Measurements from ENCODE around the gene CAPZA2.
"Not testable (repeated sequence)": the region's sequence is repeated elsewhere in the genome, so short reads cannot be mapped to it uniquely, and the experiment has no call there.

The CAPZA2 gene

DNA sequence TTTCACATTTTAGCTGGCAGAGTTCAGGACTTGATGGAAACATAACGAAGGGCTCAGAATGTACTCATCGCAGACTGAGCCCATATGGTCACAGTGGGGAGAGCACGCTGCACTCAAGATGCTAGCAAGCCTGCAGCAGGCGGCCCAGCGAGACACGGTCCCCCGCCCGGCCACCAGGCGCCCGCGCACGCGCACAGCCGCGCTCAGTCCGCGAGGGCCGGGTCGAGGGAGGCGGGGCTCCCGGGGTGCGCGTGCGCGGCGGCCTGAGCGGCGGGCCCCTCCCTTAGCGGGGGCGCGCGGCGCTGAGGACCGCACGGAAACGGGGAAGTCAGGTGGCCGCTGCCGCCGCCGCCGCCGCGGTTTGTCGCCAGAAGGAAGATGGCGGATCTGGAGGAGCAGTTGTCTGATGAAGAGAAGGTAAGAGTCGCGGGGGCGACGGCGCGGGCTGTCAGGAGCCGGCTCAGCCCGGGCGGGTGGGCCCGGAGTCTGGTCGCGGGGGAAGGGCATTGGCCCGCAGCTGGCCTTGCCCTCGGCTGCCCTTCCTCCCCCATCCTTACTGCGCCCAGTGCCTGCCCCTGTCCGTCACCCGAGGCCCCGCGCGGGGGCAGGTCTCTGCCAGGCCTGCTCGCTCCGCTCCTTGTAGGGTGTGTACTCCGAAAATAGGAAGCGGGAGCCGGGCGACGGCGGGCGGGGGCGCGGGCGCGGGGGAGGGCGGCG lies at the start of gene CAPZA2:
TSS of gene CAPZA2 (plus strand) at position 354 of the 717 bp plus-strand sequence. CDS start at position 379, 25 bp downstream.
- DNase-seq: peak; percentile 95

- DNase-seq: no peak
These were observed 49.5 kb upstream of the CAPZA2 start for GRCh38 chr7:116812860-116813259.

GRCh38 chr7:116813371-116813770 lies 49.0 kb upstream of the CAPZA2 start:
- DNase-seq: not testable (repeated sequence)

GRCh38 chr7:116815041-116815440 lies 47.3 kb upstream of the CAPZA2 start:
- DNase-seq: no peak

DNA sequence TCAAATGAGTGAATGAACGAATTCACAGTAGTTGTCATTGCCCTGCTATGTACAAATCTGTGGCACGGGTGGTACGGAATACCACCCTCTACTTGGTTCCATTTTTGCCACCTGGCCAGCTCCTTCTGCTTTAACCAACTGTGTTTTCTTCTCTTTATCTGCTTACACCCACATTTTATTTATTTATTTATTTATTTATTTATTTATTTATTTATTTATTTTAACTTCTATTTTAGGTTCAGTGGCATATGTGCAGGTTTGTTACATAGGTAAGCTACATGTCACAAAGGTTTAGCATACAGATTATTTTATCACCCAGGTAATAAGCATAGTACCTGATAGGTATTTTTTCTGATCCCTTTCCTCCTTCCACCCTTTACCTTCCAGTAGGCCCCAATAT lies 42.2 kb upstream of the CAPZA2 start:
- no peak for DNase-seq

DNA sequence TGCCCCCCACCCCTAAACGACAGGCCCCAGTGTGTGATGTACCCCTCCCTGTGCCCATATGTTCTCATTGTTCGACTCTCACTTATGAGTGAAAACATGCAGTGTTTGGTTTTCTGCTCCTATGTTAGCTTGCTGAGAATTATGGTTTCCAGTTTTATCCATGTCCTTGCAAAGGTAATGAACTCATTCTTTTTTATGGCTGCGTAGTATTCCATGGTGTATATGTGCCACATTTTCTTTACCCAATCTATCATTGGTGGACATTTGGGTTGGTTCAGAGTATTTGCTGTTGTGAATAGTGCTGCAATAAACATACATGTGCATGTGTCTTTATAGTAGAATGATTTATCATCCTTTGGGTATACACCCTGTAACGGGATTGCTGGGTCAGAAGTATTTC lies 40.7 kb upstream of the CAPZA2 start:
- DNase-seq: not testable (repeated sequence)

GRCh38 chr7:116824449-116824848 lies 37.9 kb upstream of the CAPZA2 start:
- DNase-seq: no peak

- no peak for DNase-seq
These were observed 34.1 kb upstream of the CAPZA2 start for GRCh38 chr7:116828281-116828680.

GRCh38 chr7:116829041-116829440 lies 33.3 kb upstream of the CAPZA2 start:
- no peak for DNase-seq

DNA sequence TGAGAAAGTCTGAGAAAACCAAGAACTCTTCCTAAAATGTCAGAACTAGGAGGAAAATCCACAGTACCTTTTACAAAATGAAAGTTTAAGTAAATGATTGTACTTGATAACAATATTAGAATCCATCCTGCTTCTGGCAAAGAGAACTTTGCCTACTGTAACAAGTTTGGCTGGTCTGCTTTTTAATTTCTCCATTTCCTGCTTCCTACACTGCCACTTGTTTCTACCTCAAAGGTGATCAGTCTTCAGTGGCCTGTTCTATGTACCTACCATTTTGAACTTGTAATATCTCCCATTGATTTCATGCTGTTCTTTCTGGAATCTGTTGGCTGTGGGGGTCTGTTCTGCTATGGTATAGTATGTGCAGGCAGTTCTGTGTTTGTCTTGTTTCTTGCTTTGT lies 32.9 kb upstream of the CAPZA2 start:
- no peak for DNase-seq

GRCh38 chr7:116832692-116833091 lies 29.7 kb upstream of the CAPZA2 start:
- DNase-seq: no peak

- DNase-seq: no peak
These were observed 27.4 kb upstream of the CAPZA2 start for GRCh38 chr7:116834815-116835504.

DNA sequence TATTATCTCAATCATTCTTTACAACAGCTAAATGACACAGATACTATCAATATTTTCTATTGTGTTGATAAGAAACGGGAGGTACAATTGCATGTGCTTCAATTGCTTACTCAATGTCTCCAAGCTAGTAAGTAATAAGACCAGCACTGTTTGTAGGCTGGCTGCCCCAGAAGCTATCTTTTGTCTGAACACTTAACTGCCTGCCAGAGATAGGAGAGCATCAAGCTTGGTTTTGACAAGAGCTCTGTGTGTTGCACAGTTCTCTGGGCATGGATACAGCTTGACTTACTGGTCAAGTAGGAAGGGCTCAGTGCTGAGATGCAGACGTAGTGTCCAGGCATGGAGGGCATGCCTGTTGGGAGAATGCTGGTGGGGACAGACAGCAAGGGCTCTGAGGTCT lies 26.3 kb upstream of the CAPZA2 start:
- no peak for DNase-seq

- no peak for DNase-seq
These were observed 25.5 kb upstream of the CAPZA2 start for GRCh38 chr7:116836911-116837310.

- no peak for DNase-seq
These were observed 24.8 kb upstream of the CAPZA2 start for GRCh38 chr7:116837586-116837985.

GRCh38 chr7:116840256-116840655 lies 22.1 kb upstream of the CAPZA2 start:
- no peak for DNase-seq

DNA sequence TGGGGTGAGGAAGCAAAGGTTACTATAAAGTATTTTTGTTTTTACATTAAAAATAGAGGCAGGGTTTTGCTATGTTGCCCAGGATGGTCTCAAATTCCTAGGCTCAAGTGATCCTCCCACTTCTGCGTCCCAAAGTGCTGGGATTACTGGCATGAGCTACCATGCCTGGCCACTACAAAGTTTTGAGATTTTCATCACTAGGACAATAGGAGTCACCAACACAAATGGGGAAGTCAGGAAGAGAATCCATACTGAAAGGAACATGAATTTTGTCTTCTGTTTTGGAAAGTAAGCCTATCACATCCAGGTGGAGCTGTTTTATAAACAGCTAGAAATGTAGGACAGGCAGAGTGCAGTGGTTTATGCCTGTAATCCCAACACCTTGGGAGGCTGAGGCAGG lies 20.0 kb upstream of the CAPZA2 start:
- DNase-seq: no peak

- no peak for DNase-seq
These were observed 19.0 kb upstream of the CAPZA2 start for GRCh38 chr7:116843378-116843777.

- DNase-seq: no peak
These were observed 11.2 kb upstream of the CAPZA2 start for GRCh38 chr7:116851175-116851574.

DNA sequence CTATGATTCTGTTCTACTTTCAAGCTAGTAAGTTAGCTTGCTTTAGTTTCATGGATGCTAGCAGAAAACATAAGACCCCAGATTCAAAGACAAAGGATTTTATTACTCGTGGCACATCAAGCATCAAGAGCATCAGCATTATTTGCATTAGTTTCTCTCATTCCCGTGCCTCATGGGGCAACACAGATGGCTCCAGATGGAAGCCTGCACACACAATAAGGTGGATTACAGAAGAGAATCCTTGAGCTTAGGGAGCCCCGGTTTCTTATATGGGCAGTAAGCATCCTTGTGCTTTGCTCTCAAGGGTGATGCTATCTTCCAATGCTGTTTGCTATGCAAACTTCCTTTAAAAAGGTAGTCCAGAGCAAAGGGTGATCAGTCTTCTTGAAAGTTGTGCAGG lies 10.7 kb upstream of the CAPZA2 start:
- no peak for DNase-seq

GRCh38 chr7:116854132-116854531 lies 8.3 kb upstream of the CAPZA2 start:
- no peak for DNase-seq

GRCh38 chr7:116857052-116857451 lies 5.3 kb upstream of the CAPZA2 start:
- DNase-seq: no peak

GRCh38 chr7:116859323-116859722 lies 3.1 kb upstream of the CAPZA2 start:
- DNase-seq: no peak

DNA sequence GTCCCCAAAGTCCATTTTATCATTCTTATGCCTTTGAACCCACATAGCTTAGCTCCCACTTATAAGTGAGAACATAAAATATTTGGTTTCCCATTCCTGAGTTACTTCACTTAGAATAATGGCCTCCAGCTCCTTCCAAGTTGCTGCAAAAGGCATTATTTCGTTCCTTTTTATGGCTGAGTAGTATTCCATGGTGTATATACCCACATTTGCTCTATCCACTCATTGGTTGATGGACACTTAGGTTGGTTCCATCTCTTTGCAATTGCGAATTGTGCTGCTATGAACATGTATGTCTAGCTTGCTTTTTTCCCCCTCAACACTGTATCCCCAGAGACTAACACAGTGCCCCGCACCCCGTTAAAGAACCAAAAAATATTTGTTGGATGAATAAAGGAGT lies 670 bp upstream of the CAPZA2 start:
- DNase-seq: no peak

Data from NCI-H1092 treated with DMSO at 0.1 percent for 48 hours (cell line).